Left hindlimb (tissue), 1 donor: Measurements from ENCODE around the gene TMCO4.

Experiments used
- DNase-seq: peaks from one replicate; pipeline ENCODE4 v3.0.0-alpha.2; 2018

TMCO4 gene

DNA sequence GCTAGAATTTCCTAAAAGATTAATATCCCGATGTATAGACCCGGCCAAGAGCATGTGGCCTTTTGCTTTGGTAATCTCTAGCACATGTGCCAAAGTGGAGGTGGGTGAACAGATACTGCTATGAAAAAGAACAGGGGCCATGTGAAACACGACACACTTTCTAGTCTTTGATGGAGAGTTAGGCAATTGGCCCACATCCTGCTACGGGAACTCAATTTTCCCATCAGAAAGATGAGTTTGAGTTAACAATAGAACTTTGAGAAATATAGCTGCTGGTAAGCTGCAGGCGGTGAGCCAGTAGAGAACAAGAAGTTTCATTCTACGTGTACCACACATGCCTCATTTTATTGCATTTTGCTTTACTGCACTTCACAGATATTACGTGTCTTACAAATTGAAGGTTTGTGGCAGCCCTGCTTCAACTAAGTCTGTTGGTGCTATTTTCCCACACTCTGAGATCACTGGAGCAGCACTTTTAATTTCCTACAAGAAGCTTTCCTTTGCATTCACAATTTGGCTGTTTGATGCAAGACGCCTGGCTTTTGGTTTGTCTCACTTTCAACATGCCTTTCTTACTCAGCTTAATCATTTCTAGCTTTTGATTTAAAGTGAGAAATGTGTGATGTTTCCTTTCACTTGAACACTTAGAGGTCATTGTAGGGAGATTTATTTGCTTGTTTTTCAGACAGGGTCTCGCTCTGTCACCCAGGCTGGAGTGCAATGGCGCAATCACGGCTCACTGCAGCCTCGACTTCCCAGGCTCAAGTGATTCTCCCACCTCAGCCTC is 88.7 kb downstream of the TMCO4 start:
- DNase-seq, result no peak

DNA sequence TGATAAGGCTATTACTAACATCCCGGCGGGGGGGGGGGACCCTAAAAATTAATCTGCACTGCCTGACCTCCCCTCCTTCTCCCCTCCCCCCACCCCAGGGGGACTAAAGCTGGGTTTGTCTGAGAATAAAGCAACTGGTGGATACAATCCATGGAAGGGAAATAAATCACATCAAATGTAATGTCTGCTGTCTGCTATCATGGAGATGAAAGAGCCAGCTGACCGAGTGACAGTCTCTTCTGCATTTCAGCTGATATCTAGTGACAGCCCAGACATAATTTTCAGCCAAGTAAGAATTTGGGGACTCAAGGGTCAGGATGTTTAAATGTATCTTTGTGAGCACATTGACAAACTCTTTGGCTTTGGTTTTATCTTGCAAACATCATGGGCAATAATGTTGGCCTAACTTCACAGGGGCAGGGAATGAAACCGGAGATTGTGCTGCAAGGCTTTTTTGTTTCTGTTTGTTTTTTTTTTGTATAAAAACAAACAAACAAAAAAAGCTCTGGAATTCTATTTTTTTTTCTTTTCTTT is 90.4 kb downstream of the TMCO4 start:
- DNase-seq, result no peak

DNA sequence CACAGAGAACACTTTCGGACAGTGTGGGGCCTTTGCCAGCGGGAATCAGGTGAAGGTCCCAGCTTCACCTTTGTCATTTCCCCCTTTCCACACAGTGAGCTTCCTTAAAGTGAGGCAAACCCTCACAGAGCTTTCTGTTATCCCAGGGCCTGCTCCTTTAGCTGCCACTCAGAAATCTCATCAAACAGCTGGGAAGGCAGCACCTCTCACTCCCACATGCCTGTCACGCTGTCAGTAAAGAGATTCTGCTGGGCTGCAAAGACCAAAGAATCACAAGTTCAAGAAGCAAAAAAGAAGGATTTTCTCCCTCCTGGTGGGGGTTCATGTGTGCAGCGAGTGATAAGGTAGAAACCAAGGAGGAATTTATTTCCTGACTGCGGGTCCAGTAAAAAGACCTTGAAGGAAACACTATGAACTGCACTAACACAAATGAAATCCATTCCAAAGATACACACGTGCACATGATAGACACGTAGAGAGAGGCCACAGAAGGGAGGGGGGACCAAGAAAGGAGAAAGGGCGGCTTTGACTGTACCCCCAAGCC is 91.1 kb downstream of the TMCO4 start:
- DNase-seq, result no peak

- DNase-seq, result no peak
Observed at GRCh38 chr1:19706136-19706535, 93.6 kb downstream of the TMCO4 start.

DNA sequence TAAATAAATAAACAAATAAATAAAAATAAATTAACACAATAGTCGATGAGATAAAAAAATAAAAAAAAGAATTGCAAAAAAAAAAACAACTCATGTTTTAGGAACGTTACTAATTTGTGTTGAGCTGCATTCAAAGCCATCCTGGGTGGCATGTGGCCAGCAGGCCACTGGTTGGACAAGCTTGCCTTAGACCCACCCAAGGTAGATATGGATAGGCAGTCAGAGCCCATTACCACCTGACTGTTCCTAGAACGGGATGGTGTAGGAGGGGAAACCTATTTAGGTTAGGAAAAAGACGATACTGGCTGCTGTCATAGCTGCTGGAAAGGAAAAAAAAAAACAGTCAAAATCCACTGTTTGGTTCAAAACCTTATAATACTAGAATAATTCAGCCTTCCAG is 94.3 kb downstream of the TMCO4 start:
- DNase-seq, result no peak

DNA sequence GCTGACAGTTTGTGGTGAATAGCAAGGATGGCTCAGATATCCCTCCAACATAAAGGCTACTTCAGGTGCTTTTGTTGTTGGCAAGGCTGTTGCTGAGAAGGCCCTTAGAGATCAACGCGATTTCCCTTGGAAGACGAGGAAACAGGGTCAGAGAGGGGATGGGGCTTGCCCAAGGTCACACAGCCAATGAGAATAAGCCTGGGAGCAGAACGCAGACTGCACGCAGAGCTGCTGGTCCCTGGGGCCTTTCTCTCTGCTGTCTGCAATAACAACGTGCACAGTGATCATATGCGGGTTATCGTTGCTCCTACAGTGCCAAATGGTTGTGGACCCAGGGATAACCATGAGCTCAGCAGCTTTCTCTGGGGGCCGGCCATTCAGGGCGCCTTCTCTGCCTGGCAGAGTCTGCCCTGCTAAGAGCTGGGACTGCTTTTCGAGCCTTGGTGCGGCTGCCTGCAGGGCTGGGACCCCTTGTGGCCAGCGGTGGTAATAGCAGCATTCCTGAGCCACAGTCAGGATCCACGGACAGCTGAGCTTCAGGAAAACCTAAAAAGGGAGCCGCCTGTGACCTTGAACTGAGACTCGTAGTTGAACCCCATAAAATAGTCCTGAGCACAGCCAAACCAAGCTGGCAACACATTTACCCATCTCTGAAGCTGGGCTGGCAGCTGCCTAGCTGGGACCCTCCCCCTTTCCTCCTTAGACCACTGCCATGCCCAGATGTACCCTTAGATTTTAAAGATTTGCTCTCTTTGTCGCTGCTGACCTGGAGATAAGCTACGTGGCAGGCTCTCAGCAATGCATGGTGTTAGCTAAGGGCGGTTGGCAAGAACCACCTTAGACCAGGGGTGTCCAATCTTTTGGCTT is 95.2 kb downstream of the TMCO4 start:
- DNase-seq, result peak; percentile 79

- DNase-seq, result no peak
Observed at GRCh38 chr1:19703280-19703679, 96.4 kb downstream of the TMCO4 start.

DNA sequence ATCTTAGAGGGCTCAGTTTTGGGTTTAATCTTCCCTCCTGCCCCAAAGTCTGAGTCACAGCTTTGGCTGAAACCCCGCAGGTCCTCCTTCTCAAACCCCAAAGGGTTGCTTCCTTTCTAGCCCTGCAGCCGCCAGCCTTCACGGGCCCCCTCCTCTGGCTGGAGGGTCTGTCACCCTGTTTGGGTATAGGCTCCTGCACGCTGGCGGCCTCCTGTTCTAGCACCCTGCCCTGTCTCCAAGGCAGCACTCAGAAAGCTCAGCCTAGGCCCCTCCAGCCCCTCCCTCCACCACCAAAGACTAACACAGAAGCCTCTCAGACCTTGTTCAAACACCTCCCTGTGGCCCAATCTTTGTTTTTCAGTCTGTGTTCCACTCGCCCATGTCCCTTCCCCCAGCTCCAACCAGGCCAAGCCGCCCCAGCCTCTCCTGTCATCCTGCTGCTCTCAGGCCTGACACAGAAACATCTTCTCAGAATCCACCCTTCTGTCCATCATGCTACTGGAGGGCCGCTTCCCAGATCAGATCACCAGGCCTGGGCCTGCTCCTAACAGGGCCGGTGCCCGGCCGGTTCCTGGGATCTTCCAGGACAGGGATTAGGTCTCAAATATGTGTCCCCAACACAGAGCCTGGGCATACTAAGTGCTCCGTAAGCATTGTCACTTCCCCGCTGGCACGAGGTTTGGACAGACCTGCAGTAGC is 99.5 kb downstream of the TMCO4 start:
- no peak for DNase-seq

DNA sequence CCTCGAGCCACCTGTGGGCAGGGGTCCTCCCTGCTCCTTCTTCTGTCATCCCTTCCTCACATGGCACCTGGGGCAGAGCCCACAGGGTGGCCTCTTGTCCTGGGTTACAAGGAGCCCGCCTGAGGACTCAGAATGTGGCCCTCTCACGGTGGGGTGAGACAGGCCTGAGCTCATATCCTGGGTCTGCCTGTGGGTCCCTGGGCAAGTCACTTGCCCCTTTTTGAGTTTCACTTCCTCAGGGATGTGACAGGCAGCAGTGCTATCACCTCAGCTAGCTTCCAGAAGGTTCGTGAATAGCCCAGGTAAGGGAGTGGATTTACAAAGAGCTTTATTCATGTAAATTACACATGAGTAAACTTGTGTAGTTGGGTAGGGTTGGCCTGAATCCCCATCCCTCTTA is 101.5 kb downstream of the TMCO4 start:
- no peak for DNase-seq

GRCh38 chr1:19696820-19697219 is 102.9 kb downstream of the TMCO4 start:
- no peak for DNase-seq

DNA sequence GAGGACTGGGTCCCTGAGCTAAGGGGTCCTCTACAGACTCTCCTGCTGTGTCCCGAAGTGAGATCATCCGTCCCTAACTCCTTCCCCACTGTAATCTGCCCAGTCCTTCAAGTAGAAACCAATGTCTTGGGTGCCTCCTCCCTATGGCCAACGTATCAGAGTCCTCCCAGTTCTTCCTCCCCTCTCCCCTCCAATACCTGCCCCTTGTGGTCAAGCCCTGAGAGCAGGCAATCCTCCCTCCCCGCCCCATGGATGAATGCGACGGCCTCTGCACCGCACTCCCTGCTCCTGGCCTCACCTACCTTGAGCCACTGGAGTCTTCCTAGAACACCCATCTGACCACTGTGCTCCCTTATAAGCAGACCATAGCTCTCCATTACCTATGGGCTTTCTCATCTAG is 103.9 kb downstream of the TMCO4 start:
- DNase-seq, result no peak

- DNase-seq, result no peak
Observed at GRCh38 chr1:19694298-19694697, 105.4 kb downstream of the TMCO4 start.

- no peak for DNase-seq
Observed at GRCh38 chr1:19690342-19690741, 109.4 kb downstream of the TMCO4 start.

- no peak for DNase-seq
Observed at GRCh38 chr1:19689856-19690255, 109.9 kb downstream of the TMCO4 start.

DNA sequence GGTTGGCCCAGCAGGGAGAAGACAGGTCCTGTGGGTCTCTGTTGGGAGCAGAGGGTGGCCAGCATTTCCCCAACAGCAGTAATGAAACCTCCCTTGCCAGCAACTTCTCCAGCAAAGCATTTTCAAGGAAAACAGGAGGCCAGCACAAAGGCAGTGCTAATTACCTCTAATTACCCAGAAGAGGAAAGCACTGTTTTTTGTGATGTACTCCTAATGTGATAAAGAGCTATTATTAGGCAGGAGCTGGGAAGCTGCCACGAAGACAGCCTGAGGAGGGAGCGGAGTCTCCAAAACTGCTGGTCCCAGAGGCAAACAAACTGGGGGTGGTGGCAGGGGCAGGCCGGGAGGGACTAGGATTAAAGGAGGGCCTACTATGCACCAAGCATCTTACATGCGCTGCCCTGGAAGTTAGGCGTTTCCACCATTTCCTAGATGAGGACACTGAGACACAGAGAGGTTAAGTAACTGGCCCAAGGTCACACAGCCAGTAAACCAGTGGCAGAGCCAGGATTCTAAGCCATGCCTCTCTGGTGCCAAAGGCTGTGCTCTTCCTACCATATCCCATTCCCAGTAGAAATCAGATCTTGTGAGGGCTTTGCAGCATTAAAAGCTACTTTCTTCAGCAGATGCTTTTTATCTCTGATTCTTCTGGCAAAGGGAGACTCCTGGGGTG is 110.5 kb downstream of the TMCO4 start:
- DNase-seq, result no peak

- DNase-seq, result no peak
Observed at GRCh38 chr1:19688041-19688842, 111.5 kb downstream of the TMCO4 start.

GRCh38 chr1:19687414-19687813 is 112.3 kb downstream of the TMCO4 start:
- no peak for DNase-seq

- no peak for DNase-seq
Observed at GRCh38 chr1:19685994-19686393, 113.7 kb downstream of the TMCO4 start.

GRCh38 chr1:19684677-19685076 is 115.0 kb downstream of the TMCO4 start:
- no peak for DNase-seq

DNA sequence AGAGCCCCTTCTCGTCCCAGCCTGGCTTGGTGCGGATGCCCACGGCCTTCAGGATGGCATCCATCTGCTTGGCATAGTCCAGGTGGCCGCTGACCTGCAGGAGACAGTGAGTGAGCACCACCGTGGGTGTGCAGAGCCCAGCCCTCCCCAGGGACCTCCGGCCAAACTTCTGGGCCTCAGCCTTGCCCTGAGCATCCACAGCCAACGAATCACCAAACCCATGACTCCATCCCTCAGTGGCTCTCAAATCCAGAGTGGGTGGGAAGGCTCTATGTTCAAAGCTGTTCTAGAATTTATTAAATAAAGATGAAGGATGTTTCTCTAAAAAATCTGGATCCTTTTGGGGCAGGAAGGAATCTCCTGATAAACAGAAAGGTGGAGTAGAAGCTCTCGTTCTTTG is 116.4 kb downstream of the TMCO4 start:
- no peak for DNase-seq

DNA sequence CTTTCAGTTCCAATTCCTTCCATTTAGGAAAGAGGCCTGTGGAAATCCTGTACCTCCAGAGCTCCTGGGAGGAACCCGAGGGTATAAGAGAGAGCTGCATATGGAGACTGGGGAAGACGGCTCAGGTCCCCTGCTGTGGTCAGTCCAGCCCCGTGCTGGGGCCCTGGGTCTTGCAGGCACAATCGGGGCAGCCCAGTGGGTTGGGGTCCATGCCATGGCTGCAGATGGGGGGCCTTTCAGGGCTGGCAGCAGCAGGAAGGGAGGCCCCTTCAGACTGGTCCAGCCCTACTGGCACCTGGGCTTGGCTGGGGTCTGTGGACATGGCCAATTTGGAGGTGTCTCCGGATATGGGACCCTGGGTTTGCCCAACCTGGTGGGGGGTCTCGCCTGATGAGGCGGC is 116.8 kb downstream of the TMCO4 start:
- DNase-seq, result no peak

- DNase-seq, result no peak
Observed at GRCh38 chr1:19682257-19682656, 117.5 kb downstream of the TMCO4 start.
